ENCODE measurements around the gene ZC3H18.

- TF ChIP-seq CTCF (IDR thresholded peaks at IDR 0.05; ENCODE audit: low read length) (no peak), EZH2 (optimal IDR thresholded peaks at IDR 0.05; ENCODE audit: low read depth, low read length) (no peak)
Observed at GRCh38 chr16:88593061-88593460, 22.9 kb downstream of the ZC3H18 start.

Measured in MM.1S (cell line).